COLO668 (cell line): ENCODE data around the gene ADM.

ENCODE experiments used
- DNase-seq: peaks from one replicate; lab custom pipeline; 2025; ENCODE audit not compliant: unreplicated experiment; lab: John Stamatoyannopoulos, UW

ADM gene

DNA sequence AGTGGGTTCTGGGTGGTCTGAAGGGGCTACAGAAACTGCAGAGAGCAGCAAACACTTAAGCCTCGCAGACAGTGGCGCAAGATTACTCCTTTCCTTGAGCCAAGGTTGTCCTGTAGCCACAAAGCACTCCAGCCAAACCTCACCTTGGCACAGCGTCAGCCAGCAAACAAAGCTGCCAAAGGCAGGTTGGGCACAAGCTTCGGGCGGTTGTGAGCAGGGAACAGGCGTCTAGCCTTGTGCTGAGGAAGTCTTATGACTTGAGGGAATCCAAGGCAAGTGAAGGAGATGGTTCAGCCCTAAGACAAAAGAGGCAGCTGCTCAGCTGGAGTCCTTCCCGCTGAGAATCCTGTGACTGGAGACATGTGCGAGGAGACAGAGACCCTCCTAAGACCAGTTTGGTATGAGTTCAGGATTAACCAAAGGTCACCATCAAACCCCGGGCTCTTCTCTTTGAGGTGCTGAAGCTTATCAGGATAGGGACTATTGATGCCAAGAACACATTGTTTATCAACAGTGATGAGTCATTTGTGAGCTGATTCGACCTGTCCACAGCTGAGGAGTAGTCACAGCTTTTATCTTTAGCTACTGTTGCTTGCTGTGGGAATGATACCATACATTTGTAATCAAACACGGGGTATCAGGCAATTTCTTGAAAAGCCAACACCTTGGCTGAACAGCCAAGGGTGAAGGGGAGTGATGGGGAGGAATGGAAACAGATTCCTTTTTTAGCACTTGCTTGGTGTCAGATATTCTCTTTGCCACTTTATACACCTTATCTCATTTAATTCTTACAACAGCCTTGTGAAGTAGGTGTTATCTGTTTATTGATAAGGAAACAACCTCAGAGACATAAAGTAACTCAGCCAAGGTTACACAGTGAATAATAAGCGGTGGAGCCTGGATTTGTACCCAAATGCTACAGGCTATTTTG is 4.6 kb downstream of the ADM start:
- peak; percentile 29 for DNase-seq

DNA sequence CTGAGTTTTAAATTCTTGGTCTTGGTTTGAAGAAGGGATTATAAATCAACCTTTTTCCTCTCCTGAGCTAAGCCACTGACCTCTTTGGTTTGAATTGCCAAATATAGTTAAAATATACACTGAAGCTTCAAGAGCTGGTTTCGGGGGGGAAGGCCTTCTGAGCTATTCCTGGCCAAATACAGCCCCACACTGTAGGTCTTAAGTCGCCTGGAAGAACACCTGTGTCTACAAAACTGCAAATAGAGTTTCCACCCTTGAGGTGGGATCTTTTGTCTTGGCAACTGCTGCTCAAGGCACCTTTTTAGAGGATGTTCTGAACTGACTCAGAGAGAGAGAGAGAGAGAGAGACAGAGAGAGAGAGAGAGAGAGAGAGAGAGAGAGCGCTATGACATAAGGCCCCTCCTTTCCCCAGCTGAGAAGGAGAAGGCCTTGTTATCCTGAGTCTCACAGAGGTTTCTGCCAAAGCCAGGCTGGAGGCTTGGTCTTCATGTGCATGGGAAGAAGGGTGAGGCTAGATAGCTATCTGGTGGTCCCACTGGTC is 5.5 kb downstream of the ADM start:
- DNase-seq = no peak

DNA sequence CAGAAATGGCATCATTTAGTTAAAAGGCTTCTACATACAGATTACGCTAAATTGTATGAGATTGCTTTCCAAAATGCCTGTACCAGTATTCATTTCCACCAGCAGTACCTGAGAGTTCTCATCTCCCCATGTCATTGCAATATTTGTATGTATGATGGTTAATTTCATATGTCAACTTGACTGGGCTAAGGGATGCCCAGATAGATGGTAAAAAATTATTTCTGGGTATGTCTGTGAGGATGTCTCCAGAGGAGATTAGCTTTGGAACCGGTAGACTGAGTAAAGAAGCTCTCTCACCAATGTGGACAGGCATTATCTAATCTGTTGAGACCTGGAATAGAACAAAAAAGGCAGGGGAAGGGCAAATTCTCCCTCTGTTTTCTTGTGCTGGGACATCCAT is 6.9 kb downstream of the ADM start:
- DNase-seq = no peak

DNA sequence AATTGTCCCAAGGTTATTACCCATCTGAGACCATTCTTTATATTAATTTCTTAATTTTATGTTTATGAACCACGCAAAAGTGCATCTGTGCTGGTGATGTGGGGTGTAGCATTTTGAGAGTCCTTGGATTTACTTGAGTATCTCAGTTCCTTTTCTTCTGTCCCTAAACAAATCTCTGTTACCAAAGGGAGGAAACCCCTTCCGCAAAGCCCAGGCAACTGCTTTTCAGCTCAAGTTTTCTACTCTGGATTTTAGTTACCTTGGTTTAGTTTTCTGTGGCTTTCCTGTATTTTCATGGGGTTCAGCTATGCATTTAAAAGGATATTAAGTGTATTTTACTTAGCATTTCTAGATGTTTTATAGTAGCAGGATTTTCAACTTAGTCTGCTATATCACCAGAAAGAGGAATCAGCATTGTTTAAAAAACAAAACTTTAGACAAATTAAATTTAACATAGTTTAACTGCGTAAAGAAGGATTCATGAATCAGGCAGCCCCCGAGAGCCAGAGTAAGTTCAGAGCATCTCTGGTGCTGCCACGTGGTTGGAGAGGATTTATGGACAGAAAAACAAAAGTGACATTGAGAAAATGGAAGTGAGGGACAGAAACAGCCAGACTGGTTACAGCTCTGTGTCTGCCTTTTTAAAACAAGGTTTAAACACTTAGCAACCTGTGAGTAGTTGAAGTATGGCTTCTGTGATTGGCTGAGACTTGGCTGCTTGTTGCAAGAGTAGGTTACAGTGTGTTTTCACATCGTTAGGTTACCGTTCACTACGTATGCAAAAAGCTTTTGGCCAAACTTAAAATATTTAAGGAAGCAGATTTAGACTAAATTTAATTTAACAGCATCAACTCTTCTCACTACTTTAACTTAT is 9.6 kb downstream of the ADM start:
- no peak for DNase-seq

DNA sequence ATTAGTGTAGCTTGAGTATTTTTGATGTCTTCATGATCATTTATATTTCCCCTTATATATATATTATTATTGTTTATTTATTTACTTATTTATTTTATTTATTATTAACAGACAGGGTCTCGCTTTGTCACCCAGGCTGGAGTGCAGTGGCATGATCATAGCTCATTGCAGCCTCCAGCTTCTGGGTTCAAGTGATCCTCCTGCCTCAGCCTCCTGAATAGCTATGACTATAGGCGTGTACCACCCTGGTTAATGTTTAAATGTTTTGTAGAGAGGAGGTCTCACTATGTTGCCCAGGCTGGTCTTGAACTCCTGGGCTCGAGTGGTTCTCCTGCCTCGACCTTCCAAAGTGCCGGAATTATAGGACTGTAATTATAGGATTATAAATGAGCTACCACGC is 10.2 kb downstream of the ADM start:
- DNase-seq = no peak

DNA sequence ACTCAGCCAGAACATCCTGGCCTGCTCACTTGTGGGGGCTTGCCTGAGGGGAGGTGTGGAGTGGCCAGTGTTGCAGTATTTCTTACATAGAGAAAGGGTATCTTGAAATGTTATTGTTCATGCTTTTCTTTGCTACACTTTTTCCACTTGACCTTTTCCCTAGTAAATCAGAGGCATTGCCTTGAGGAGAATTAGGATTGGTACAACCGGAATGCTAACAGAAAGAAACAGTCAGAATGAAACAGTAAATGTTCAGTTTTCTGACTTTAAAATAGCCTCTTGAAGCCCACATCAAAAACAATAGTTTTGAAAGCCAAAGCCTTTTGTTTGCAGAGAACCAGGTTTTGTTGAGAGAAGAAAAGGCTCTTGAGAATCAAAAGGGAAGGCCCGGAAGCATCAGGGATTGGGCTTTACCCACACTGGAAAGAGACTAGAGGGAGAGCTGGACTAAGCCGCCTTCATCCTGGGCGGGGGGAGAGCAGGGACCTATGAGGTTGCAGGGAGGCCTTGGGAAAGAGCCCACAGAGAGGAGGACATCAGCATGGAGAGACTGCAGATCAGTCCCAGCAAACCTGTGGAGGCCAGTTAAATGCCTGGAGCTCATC is 12.4 kb downstream of the ADM start:
- no peak for DNase-seq

DNA sequence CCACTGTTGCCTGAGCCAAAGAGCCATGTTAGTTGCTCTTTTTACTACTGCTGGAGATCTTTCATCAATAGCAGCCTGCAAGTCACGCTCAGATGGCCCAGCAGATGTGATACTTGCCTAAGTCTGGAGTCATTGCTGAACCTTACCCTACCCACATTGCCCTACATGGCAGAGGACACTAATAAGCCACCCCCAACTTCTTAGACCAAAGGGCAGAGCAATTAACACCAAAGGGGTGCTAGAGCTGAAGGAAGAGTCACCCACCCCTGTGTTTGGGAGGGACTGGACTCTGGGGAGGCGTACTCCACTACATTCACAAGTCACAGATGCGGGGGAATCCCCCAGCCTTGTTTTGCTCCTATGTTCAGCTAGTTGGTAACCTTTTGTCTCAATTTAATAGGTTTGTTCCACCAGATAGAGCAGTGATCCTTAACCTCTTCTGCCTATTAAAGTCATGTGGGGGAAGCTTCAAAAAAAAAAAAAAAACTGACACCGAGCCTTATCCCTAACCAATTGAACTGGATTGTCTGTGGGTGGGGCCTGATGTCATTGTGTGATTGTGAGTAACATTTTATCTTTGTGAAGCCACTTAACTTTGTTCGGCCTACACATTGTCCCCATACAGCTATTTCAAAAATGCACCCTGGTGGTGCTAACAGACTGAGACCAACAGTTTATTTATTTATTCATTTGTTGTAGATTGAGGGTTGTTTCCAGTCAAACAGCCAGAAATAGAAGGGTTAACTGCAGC is 13.1 kb downstream of the ADM start:
- peak; percentile 30 for DNase-seq

DNA sequence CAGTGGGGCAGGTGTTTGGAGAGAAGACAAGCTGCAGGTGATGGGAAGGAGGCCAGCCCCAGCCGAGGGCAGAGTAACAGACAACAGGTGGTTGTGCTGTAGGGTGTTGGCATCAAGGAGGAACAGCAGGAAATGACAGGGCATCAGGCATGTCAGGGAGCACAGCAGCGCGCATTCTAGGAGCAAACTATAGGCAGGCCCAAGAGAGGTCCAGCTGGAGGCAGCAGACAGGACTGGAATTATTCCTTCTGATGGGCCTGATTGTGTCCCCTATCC is 13.6 kb downstream of the ADM start:
- DNase-seq = peak; percentile 82

DNA sequence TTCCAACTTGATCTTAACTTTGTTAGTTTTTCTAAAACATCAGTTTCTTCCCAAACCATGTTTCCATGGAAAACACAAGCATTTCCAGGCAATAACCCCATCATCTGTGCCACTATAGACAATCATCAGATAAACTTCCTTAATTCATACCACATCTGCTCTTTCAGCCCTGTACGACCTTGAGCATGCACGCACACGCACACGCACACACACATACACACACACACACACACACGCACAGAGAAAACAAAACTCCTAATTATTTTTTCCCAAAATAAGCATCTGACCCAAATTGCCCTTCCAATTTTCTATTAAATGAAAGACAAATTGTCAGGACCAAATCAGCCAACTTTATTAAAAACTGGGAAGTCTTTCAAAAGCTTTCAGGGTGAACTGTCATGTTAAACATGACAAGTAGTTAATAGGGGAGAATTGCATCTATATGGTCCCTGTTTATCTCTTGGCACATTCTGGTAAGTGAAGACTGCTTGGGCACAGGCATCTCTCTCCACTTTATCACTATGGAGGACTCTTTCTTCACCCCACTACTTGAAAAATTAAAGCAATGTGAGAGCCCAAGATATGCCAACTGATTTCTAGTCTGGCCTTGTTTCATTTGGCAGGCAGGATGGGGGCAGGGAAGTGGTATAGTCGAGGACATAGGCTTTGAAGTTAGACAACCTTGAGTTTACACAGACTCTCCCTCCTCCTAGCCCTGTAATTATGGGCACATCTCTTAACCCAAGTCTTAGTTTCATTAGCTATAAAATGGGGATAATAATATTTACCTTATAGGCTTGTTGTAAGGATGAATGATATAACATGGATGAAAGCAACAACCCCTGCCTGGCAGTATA is 15.1 kb downstream of the ADM start:
- DNase-seq = no peak

DNA sequence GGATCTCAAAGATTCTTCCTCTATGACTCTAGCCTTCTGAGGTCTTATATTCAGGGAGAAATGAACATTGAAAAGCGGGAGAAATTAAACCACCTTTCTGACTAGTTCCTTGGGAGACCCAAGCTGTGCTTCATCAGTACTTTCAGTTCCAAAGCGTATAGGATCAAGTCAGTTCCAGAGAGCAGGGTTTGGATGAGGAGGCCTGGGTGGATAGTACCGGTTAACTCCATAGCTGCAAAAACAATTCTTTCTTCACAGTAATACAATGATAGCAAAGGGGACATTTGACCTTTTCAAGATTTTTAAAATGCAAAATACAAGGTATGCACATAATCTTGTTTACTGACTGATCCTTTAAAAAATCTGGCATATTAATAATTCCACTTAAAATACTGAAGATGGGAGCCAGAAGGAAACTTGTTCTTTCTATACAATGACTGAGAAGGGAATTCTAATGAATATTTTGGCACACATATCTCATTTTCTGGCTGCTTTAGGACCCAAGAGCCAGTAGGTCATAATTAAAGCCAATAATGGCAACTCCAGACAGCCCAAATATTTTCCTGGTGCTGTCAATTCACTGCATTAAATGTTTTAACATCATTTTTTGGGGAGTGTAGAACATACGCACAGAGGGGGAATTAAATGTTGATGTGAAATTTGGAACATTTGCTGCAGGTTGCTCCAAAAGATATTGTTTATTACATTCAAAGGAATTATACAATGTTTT is 16.0 kb downstream of the ADM start:
- no peak for DNase-seq

DNA sequence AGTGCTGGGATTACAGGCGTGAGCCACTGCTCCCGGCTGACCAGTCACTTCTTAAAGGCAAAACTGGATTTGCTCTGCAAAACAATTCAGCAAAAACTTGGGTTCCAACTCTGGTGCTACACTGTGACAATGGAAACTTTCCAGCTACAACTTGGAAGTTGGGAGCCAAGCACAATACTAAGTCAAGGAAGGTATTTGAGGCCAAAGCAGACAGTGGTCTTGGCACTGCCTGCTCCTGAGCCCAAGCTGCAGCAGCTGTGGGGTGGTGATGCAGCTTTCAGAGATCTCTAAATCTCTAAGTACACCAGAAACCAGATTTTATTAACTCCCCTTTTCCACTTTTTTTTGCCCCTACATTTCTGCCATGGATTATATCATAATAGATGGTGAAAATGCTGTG is 17.5 kb downstream of the ADM start:
- no peak for DNase-seq

DNA sequence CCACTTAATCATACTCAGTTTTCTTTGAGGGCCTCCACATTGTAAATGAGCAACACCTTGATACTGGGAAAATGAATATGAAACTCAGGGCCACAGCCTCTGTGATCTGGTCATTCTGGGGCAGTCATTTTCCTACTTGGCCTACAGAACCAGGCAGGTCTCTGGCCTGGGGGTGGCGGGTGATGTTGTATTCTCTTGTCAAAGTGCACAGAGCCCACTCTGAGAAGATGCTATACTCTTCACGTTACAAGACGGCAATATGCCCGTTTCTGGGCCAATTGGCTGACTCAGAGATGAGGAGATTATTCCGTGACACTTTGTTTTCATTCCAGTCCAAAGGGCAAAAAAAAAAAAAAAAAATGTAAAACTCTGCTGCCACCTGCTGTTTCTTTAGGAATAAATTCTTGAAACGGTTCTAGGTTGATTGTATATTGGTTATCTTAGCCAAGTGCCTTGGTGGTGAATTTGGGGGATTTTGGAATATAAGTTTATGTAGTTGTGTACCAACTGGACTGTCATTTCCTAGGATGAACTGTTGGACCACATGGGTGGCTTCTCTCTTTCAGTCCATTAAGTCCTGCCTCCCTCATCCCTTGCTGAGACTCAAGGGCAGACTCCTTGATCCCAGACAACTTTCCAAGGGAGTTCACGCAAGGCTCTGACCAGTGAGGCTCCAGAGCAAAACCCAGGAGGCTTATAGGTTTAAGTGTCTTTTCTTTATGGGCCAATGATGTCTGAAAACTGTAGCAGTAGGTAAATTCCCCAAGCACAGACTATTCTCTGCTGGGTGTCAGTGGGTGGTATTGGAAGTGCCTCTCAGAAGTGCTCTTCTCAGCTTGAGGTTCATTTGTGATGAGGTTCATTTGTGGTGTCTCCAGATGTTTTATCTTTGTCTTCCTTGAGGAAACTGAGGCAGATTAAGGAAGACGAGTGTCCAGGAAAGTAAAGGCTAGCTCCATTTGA is 18.2 kb downstream of the ADM start:
- DNase-seq = peak; percentile 22

DNA sequence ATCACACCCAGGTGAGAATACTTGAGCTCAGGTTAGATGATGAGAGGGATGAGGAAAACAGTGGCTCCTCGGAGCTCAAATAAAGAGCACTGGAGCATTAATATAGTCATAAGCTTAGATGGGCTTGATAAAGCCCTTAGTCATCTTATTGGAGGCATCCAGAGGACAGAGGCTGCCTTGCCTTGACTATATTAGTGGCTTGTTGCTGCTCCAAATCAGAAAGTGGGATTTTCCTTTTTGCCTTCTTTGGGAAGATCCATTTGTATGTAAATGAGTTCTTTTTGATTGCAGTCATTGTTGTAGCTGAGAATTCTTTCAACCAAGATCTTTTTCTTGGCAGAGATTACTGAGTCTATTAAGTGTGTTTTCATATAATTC is 18.9 kb downstream of the ADM start:
- DNase-seq = no peak

DNA sequence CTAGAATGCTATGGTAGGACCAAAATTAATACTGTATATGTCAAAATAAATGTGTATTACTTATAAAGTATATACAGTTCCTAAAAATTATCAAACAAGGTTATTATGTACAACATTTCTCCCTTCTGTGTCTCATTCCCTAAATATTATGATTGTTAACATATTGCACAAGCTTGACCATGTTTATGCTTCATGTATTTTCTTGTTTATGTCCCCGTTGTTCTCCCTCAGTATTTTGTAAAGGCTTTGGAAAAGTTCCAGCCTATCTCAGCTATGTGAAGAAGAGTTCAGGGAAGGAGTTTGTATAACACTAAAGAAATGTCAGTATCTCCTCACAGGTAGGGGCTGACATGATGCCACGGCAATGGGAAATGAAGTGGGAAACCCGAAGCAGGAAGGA is 19.6 kb downstream of the ADM start:
- no peak for DNase-seq

DNA sequence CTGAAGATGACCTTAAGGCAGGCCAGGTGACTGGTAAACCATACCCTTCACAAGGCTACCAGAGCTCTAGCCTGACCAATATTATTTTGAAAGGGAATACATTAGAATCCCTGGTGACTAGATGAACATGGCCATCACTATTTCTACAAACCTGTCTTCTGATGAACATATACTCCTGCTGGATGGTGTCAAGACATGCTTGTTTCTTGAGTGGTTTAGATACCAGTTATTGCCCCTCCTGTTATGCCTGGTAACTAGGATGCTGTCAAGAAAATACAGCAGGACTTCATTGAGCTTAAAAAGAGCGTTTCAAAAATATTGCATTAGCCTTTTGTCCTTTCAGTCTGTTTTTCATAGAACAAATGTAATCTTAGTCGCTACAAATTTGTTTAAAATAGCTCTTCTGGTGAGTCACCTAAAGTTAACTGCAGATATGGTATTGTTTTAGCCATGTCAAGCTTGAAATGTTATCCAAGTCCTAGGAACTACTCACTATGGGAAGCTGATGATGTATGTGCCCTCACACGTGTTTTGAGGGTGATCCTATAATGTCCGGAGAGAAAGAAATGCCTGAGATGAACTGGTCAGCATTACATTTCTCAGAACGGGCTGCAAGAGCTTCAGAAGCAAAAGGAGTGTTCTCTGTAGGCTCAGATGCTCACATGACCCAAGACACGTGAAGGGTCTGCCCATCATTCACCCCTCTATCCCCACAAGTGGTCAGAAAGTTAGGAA is 20.6 kb downstream of the ADM start:
- no peak for DNase-seq

DNA sequence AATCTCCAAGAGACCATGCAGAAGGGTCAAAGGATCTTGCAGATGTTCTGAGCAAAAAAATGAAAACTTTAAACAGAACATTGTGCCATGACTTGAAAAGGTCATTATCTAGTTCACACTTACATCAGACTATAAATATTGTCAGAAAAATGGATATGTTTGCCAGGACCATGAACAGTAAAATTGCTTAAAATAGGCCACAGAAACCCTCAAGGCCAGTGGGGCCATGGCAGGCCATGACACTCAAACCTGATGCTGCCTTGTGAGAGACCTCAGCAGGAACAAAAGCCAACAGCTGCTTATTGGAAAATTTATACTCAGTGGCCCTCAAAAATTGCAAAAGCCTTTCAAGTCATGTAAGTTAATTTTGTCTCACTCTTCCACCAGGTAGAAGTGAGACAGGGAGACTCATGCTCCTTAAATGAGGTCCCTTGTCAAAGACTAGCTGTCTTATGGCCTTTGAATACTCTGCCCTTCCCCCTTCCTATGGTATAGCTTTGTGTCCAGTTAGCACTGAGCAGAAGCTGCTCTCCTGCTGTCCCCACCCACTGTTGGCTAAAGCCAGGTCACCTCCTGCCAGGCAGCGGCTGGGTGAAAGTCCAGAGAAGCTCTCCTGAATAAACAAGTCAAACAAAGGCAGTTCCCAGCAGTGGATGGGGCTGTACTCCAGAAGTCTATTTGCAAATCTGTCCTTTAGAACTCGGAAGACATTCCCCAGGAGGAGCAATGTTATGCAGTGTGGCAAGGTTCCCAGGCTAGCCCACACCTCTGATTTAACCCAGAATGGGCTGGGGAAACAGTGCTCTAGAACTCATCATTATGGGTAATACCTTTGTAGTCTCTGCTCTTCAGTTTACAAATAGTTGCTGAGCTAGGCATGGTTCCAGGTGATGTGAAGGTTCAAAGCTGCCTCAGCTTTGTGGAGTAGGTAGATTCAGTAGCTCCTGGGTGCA is 21.4 kb downstream of the ADM start:
- DNase-seq = peak; percentile 51
